Common myeloid progenitor, CD34-positive (primary cell): Measurements from ENCODE around the gene PIK3AP1.

Experiments used
- CTCF ChIA-PET: fragments of 350-600 bp; sonication (Branson Sonifier 250); formaldehyde crosslinking; loops from one replicate; lab custom pipeline; 2021; ENCODE audit warnings: antibody characterized with exemption; lab: Charles Lee
- POLR2A ChIA-PET: fragments of 350-600 bp; sonication (Branson Sonifier 250); formaldehyde crosslinking; loops from one replicate; lab custom pipeline; 2021; ENCODE audit warnings: antibody characterized with exemption; lab: Charles Lee
- DNase-seq, 3 donors: peaks; one replicate each; pipeline versions ENCODE4 v3.0.0 to v3.0.0-alpha.2; 2013
- H3K27ac ChIP-seq, 2 experiments: 1 replicate in 1 of 2; 2 replicates in 1 of 2; pipeline ENCODE4 v1.7.0; 2013; ENCODE audit warnings: inconsistent platforms in 2 of 2, low read length in 2 of 2, mild to moderate bottlenecking in 2 of 2, low read depth in 1 of 2, moderate library complexity in 1 of 2; ENCODE audit not compliant: severe bottlenecking in 2 of 2, insufficient read depth in 1 of 2, poor library complexity in 1 of 2
- H3K27me3 ChIP-seq, 5 experiments: replicated peaks in 2 of 5; 1 replicate in 3 of 5; 2 replicates in 2 of 5; pipeline versions ENCODE4 v1.6.1 to v1.7.0; 2013; ENCODE audit warnings: low read length in 4 of 5, mild to moderate bottlenecking in 2 of 5, moderate library complexity in 2 of 5, inconsistent platforms in 1 of 5; ENCODE audit not compliant: insufficient read depth in 5 of 5, control insufficient read depth in 4 of 5
- H3K36me3 ChIP-seq, 4 experiments: 1 replicate in 2 of 4; 2 replicates in 2 of 4; pipeline versions ENCODE4 v1.6.1 to v1.7.0; 2013; ENCODE audit warnings: low read length in 3 of 4, control low read depth in 1 of 4, mild to moderate bottlenecking in 1 of 4; ENCODE audit not compliant: control insufficient read depth in 4 of 4, insufficient read depth in 4 of 4
- H3K4me1 ChIP-seq, 4 experiments: 1 replicate in 3 of 4; 2 replicates in 1 of 4; pipeline versions ENCODE4 v1.6.1 to v1.7.1; 2013; ENCODE audit warnings: low read length in 3 of 4, mild to moderate bottlenecking in 3 of 4, control low read depth in 1 of 4, inconsistent platforms in 1 of 4, moderate library complexity in 1 of 4; ENCODE audit not compliant: control insufficient read depth in 4 of 4, insufficient read depth in 4 of 4; ENCODE audit errors: control extremely low read depth in 1 of 4
- H3K4me3 ChIP-seq, 7 experiments: 1 replicate in 4 of 7; 2 replicates in 3 of 7; pipeline versions ENCODE4 v1.5.1 to v1.7.0; 2013; ENCODE audit warnings: mild to moderate bottlenecking in 7 of 7, low read length in 6 of 7, moderate library complexity in 6 of 7, inconsistent platforms in 2 of 7, low read depth in 2 of 7, control low read depth in 1 of 7; ENCODE audit not compliant: insufficient read depth in 4 of 7, control insufficient read depth in 1 of 7; ENCODE audit errors: extremely low read depth in 1 of 7
- H3K9me3 ChIP-seq, 5 experiments: 1 replicate in 4 of 5; 2 replicates in 1 of 5; pipeline versions ENCODE4 v1.6.1 to v1.7.1; 2013; ENCODE audit warnings: low read length in 4 of 5, mild to moderate bottlenecking in 2 of 5, inconsistent platforms in 1 of 5, low read depth in 1 of 5, moderate library complexity in 1 of 5; ENCODE audit not compliant: control insufficient read depth in 4 of 5, insufficient read depth in 2 of 5; ENCODE audit errors: control extremely low read depth in 1 of 5
- WGBS: methylation state at CpG from one replicate; pipeline ENCODE4 v1.1.5; 2013; ENCODE audit not compliant: insufficient coverage; 5-methylcytosine and 5-hydroxymethylcytosine counted together

Gene PIK3AP1

GRCh38 chr10:96688789-96689188 lies 31.5 kb downstream of the PIK3AP1 start:
- peak overlapping the region in 1 of 7 experiments; percentile 9 for H3K4me3 ChIP-seq
- DNase-seq, result peak; percentile 77 to 94 (median 89)
- H3K27ac ChIP-seq, result no peak overlapping the region
- WGBS, result 4% methylated on average over 4 of the region's 4 CpGs
- H3K36me3 ChIP-seq, result peaks cover 0 to 4% (median 0%) of the 10 kb centered on the region in 4 experiments
- H3K27me3 ChIP-seq, result no peaks in the 10 kb centered on the region
- peaks cover 26 to 50% (median 34%) of the 10 kb centered on the region in 4 experiments for H3K4me1 ChIP-seq
- no peaks in the 10 kb centered on the region for H3K9me3 ChIP-seq
- CTCF ChIA-PET, result interaction anchor here (0.6 to 2.3 kb wide), 4 partner anchors 15 to 82 kb away, joined by 3 to 7 read pairs (median 3); no protein-coding TSS in a partner anchor
- POLR2A ChIA-PET, result no interaction called here

- no peaks in the 10 kb centered on the region for H3K27me3 ChIP-seq
- ChIA-PET CTCF (interaction anchor here (1.0 to 2.3 kb wide), 2 partner anchors 17 to 35 kb away, joined by 3 to 7 read pairs; no protein-coding TSS in a partner anchor), POLR2A (interaction anchor here (0.6 kb wide), 1 partner anchor 10 kb away, joined by 3 read pairs; no protein-coding TSS in a partner anchor)
- no peak for DNase-seq
- WGBS, result 61% methylated on average over 5 of the region's 8 CpGs
- peaks cover 27 to 53% (median 34%) of the 10 kb centered on the region in 4 experiments for H3K4me1 ChIP-seq
- H3K4me3 ChIP-seq, result peak overlapping the region in 1 of 7 experiments; percentile 41
- H3K27ac ChIP-seq, result no peak overlapping the region
- H3K36me3 ChIP-seq, result peaks cover 0 to 4% (median 0%) of the 10 kb centered on the region in 4 experiments
- H3K9me3 ChIP-seq, result no peaks in the 10 kb centered on the region
Observed at GRCh38 chr10:96687317-96688012, 32.8 kb downstream of the PIK3AP1 start.

GRCh38 chr10:96686514-96686913 lies 33.8 kb downstream of the PIK3AP1 start:
- no peak overlapping the region for H3K4me3 ChIP-seq
- POLR2A ChIA-PET, result interaction anchor here (1.3 kb wide), 1 partner anchor 13 kb away, joined by 3 read pairs; no protein-coding TSS in a partner anchor
- CTCF ChIA-PET, result interaction anchor here (0.6 to 2.3 kb wide), 4 partner anchors 12 to 281 kb away, joined by 3 to 7 read pairs (median 4); no protein-coding TSS in a partner anchor
- 94% methylated on average over 4 of the region's 7 CpGs for WGBS
- H3K27me3 ChIP-seq, result no peaks in the 10 kb centered on the region
- no peak overlapping the region for H3K27ac ChIP-seq
- peaks cover 27 to 53% (median 34%) of the 10 kb centered on the region in 4 experiments for H3K4me1 ChIP-seq
- H3K9me3 ChIP-seq, result no peaks in the 10 kb centered on the region
- H3K36me3 ChIP-seq, result peaks cover 0 to 4% (median 0%) of the 10 kb centered on the region in 4 experiments
- no peak for DNase-seq

GRCh38 chr10:96685306-96685705 lies 35.0 kb downstream of the PIK3AP1 start:
- ChIA-PET POLR2A (interaction anchor here (0.5 to 1.5 kb wide), 4 partner anchors 12 to 147 kb away, joined by 3 to 6 read pairs (median 3); partner anchors contain the start of gene LCOR), CTCF (interaction anchor here (0.7 to 2.6 kb wide), 5 partner anchors 9 to 43 kb away, joined by 3 to 7 read pairs (median 5); no protein-coding TSS in a partner anchor)

GRCh38 chr10:96684826-96685225 lies 35.5 kb downstream of the PIK3AP1 start:
- ChIA-PET POLR2A (interaction anchor here (1.0 to 1.5 kb wide), 2 partner anchors 32 to 148 kb away, joined by 3 to 6 read pairs; partner anchors contain the start of gene LCOR), CTCF (interaction anchor here (0.7 to 2.6 kb wide), 4 partner anchors 9 to 29 kb away, joined by 3 to 7 read pairs (median 6); no protein-coding TSS in a partner anchor)
- H3K4me1 ChIP-seq, result peaks cover 23 to 49% (median 32%) of the 10 kb centered on the region in 4 experiments
- H3K4me3 ChIP-seq, result no peak overlapping the region
- no peaks in the 10 kb centered on the region for H3K27me3 ChIP-seq
- peaks cover 0 to 4% (median 0%) of the 10 kb centered on the region in 4 experiments for H3K36me3 ChIP-seq
- H3K27ac ChIP-seq, result no peak overlapping the region
- DNase-seq, result peak in 2 of 3 donors; percentile 72 to 81
- WGBS, result 80% methylated on average over 1 of the region's 4 CpGs
- H3K9me3 ChIP-seq, result no peaks in the 10 kb centered on the region

More at GRCh38 chr10:96685306-96685705, 35.0 kb downstream of the PIK3AP1 start:
- no peaks in the 10 kb centered on the region for H3K9me3 ChIP-seq
- no peak overlapping the region for H3K27ac ChIP-seq
- peaks cover 23 to 49% (median 32%) of the 10 kb centered on the region in 4 experiments for H3K4me1 ChIP-seq
- H3K36me3 ChIP-seq, result peaks cover 0 to 4% (median 0%) of the 10 kb centered on the region in 4 experiments
- peak in 2 of 3 donors; percentile 55 to 64 for DNase-seq
- WGBS, result 91% methylated on average over 1 of the region's 3 CpGs
- H3K27me3 ChIP-seq, result no peaks in the 10 kb centered on the region
- peak overlapping the region in 1 of 7 experiments; percentile 43 for H3K4me3 ChIP-seq

- no CpG with 5 or more reads among the region's 2 CpGs for WGBS
- peaks cover 23 to 45% (median 30%) of the 10 kb centered on the region in 4 experiments for H3K4me1 ChIP-seq
- no peaks in the 10 kb centered on the region for H3K27me3 ChIP-seq
- ChIA-PET CTCF (interaction anchor here (1.5 to 3.0 kb wide), 3 partner anchors 10 to 38 kb away, joined by 3 to 11 read pairs (median 7); no protein-coding TSS in a partner anchor), POLR2A (no interaction called here)
- no peak for DNase-seq
- H3K9me3 ChIP-seq, result no peaks in the 10 kb centered on the region
- H3K36me3 ChIP-seq, result peaks cover 0 to 4% (median 0%) of the 10 kb centered on the region in 4 experiments
- H3K27ac ChIP-seq, result no peak overlapping the region
- no peak overlapping the region for H3K4me3 ChIP-seq
Observed at GRCh38 chr10:96683710-96684109, 36.6 kb downstream of the PIK3AP1 start.
